ENCODE results near the gene ZC3H12A.

DNA sequence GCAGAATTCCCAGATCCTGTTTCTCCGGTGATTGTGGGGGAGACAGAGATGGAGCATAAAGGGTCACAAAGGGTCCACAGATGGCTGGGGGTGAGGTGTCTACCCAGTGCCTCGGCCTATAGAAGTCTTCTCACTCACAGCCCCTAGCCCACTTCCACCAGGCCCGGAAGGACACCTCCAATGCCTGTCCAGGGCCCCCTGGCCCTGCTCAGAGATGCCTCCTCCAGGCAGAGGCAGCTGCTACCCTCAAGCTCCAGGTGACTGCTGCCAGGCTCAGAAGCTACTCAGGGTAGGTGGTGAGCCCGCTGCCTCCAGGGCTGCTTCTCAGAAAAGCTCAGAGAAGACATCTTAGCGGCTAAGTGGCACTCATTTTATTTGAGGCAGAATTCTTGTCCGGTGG lies 22.0 kb upstream of the ZC3H12A start:
- TF ChIP-seq, protein P1, sequence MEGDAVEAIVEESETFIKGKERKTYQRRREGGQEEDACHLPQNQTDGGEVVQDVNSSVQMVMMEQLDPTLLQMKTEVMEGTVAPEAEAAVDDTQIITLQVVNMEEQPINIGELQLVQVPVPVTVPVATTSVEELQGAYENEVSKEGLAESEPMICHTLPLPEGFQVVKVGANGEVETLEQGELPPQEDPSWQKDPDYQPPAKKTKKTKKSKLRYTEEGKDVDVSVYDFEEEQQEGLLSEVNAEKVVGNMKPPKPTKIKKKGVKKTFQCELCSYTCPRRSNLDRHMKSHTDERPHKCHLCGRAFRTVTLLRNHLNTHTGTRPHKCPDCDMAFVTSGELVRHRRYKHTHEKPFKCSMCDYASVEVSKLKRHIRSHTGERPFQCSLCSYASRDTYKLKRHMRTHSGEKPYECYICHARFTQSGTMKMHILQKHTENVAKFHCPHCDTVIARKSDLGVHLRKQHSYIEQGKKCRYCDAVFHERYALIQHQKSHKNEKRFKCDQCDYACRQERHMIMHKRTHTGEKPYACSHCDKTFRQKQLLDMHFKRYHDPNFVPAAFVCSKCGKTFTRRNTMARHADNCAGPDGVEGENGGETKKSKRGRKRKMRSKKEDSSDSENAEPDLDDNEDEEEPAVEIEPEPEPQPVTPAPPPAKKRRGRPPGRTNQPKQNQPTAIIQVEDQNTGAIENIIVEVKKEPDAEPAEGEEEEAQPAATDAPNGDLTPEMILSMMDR (IDR thresholded peaks at IDR 0.05): no peak
- no peak for TF ChIP-seq POLR2AphosphoS5 (IDR thresholded peaks at IDR 0.05)

All from transverse colon (tissue), 4 donors.